Activated T-helper 1 cell treated with anti-CD3 and anti-CD28 coated beads, Interleukin-12 subunit alpha, Interleukin-12 subunit beta, Interleukin-2, Interleukin-4 antibody, amounts not matched to agents 30 ng/mL and 10 ng/mL and 1 ng/mL, durations not matched to agents 14 hours and 24 hours and 36 hours (primary cell): ENCODE data around the gene VPS37B. TPM values are rescaled to one million over a fixed set of nuclear protein-coding genes. Genes with fewer than 3 reads are reported as not detected.

Experiments
- DNase-seq: peaks from one replicate; pipeline ENCODE4 v3.0.0; 2021; ENCODE audit warnings: low spot score
- H3K27ac Mint-ChIP-seq: one replicate; pipeline ENCODE4 v1.8.0; 2021; ENCODE audit warnings: mild to moderate bottlenecking, mixed read lengths
- H3K27me3 Mint-ChIP-seq: one replicate; pipeline ENCODE4 v1.8.0; 2022; ENCODE audit warnings: mild to moderate bottlenecking, moderate library complexity, mixed read lengths; ENCODE audit not compliant: insufficient read depth
- H3K36me3 Mint-ChIP-seq: one replicate; pipeline ENCODE4 v1.8.0; 2021; ENCODE audit warnings: low read depth, mixed read lengths
- H3K4me1 Mint-ChIP-seq: one replicate; pipeline ENCODE4 v1.8.0; 2021; ENCODE audit warnings: low read depth, mixed read lengths
- H3K4me3 Mint-ChIP-seq: one replicate; pipeline ENCODE4 v1.8.0; 2021; ENCODE audit warnings: mild to moderate bottlenecking, moderate library complexity, mixed read lengths
- H3K9me3 Mint-ChIP-seq: one replicate; pipeline ENCODE4 v1.8.0; 2021; ENCODE audit warnings: mixed read lengths
- intact Hi-C: fragments of 100-400 bp; cut with micrococcal nuclease; formaldehyde crosslinking; loops from one replicate; pipeline ENCODE4 v1.15.1; 2024
- total RNA-seq: library from RNA; stranded (reverse); gene quantifications from 2 replicates; pipeline ENCODE4 v1.2.3, GENCODE V29; 2022

The VPS37B gene
- total RNA-seq, 1 donor from 2014 or later = 12.7 TPM

- Mint-ChIP-seq H3K27ac (no peak overlapping the region), H3K36me3 (peaks cover 3% of the 10 kb centered on the region)
These were observed 38.8 kb downstream of the VPS37B start for GRCh38 chr12:122856999-122857671.

GRCh38 chr12:122855928-122856831 lies 39.7 kb downstream of the VPS37B start:
- DNase-seq = no peak
- H3K27me3 Mint-ChIP-seq = no peaks in the 10 kb centered on the region
- H3K27ac Mint-ChIP-seq = no peak overlapping the region
- no peaks in the 10 kb centered on the region for H3K4me1 Mint-ChIP-seq
- intact Hi-C loops = no loop called here
- no peaks in the 10 kb centered on the region for H3K9me3 Mint-ChIP-seq
- peaks cover 3% of the 10 kb centered on the region for H3K36me3 Mint-ChIP-seq
- no peak overlapping the region for H3K4me3 Mint-ChIP-seq

More at GRCh38 chr12:122856999-122857671, 38.8 kb downstream of the VPS37B start:
- Mint-ChIP-seq H3K9me3 (no peaks in the 10 kb centered on the region), H3K4me3 (no peak overlapping the region), H3K27me3 (no peaks in the 10 kb centered on the region), H3K4me1 (no peaks in the 10 kb centered on the region)
- intact Hi-C loops = no loop called here
- DNase-seq = no peak

- no peak overlapping the region for H3K27ac Mint-ChIP-seq
- no peak overlapping the region for H3K4me3 Mint-ChIP-seq
- DNase-seq = no peak
- H3K36me3 Mint-ChIP-seq = peaks cover 3% of the 10 kb centered on the region
- no peaks in the 10 kb centered on the region for H3K9me3 Mint-ChIP-seq
- H3K27me3 Mint-ChIP-seq = no peaks in the 10 kb centered on the region
- H3K4me1 Mint-ChIP-seq = no peaks in the 10 kb centered on the region
- intact Hi-C loops = no loop called here
These were observed 40.7 kb downstream of the VPS37B start for GRCh38 chr12:122855071-122855829.

GRCh38 chr12:122854554-122854953 lies 41.4 kb downstream of the VPS37B start:
- H3K9me3 Mint-ChIP-seq = no peaks in the 10 kb centered on the region
- no peak for DNase-seq
- peaks cover 3% of the 10 kb centered on the region for H3K36me3 Mint-ChIP-seq
- H3K27ac Mint-ChIP-seq = no peak overlapping the region
- H3K4me3 Mint-ChIP-seq = no peak overlapping the region
- H3K4me1 Mint-ChIP-seq = no peaks in the 10 kb centered on the region
- H3K27me3 Mint-ChIP-seq = no peaks in the 10 kb centered on the region
- intact Hi-C loops = no loop called here

- Mint-ChIP-seq H3K9me3 (no peaks in the 10 kb centered on the region), H3K4me3 (no peak overlapping the region), H3K27me3 (no peaks in the 10 kb centered on the region), H3K4me1 (no peaks in the 10 kb centered on the region), H3K27ac (no peak overlapping the region), H3K36me3 (peaks cover 3% of the 10 kb centered on the region)
- DNase-seq = no peak
- intact Hi-C loops = no loop called here
These were observed 42.2 kb downstream of the VPS37B start for GRCh38 chr12:122853582-122854245.

GRCh38 chr12:122852336-122853275 lies 43.3 kb downstream of the VPS37B start:
- intact Hi-C loops = no loop called here
- no peak overlapping the region for H3K27ac Mint-ChIP-seq
- no peak for DNase-seq
- H3K9me3 Mint-ChIP-seq = no peaks in the 10 kb centered on the region
- peaks cover 3% of the 10 kb centered on the region for H3K36me3 Mint-ChIP-seq
- H3K4me3 Mint-ChIP-seq = no peak overlapping the region
- H3K27me3 Mint-ChIP-seq = no peaks in the 10 kb centered on the region
- H3K4me1 Mint-ChIP-seq = no peaks in the 10 kb centered on the region

- Mint-ChIP-seq H3K4me1 (no peaks in the 10 kb centered on the region), H3K9me3 (no peaks in the 10 kb centered on the region), H3K27me3 (no peaks in the 10 kb centered on the region), H3K27ac (no peak overlapping the region), H3K4me3 (no peak overlapping the region), H3K36me3 (no peaks in the 10 kb centered on the region)
- intact Hi-C loops = no loop called here
- no peak for DNase-seq
These were observed 44.1 kb downstream of the VPS37B start for GRCh38 chr12:122851820-122852219.

GRCh38 chr12:122850695-122851350 lies 45.1 kb downstream of the VPS37B start:
- H3K36me3 Mint-ChIP-seq = no peaks in the 10 kb centered on the region
- no peak overlapping the region for H3K4me3 Mint-ChIP-seq
- no peak overlapping the region for H3K27ac Mint-ChIP-seq
- DNase-seq = no peak
- intact Hi-C loops = no loop called here
- no peaks in the 10 kb centered on the region for H3K4me1 Mint-ChIP-seq
- H3K27me3 Mint-ChIP-seq = no peaks in the 10 kb centered on the region
- no peaks in the 10 kb centered on the region for H3K9me3 Mint-ChIP-seq

GRCh38 chr12:122850048-122850445 lies 45.9 kb downstream of the VPS37B start:
- H3K4me3 Mint-ChIP-seq = no peak overlapping the region
- H3K27me3 Mint-ChIP-seq = no peaks in the 10 kb centered on the region
- intact Hi-C loops = no loop called here
- no peak overlapping the region for H3K27ac Mint-ChIP-seq
- H3K4me1 Mint-ChIP-seq = no peaks in the 10 kb centered on the region
- H3K9me3 Mint-ChIP-seq = no peaks in the 10 kb centered on the region
- no peak for DNase-seq
- no peaks in the 10 kb centered on the region for H3K36me3 Mint-ChIP-seq

- H3K4me1 Mint-ChIP-seq = no peaks in the 10 kb centered on the region
- no peak for DNase-seq
- no peak overlapping the region for H3K27ac Mint-ChIP-seq
- H3K4me3 Mint-ChIP-seq = no peak overlapping the region
- no peaks in the 10 kb centered on the region for H3K27me3 Mint-ChIP-seq
- intact Hi-C loops = no loop called here
- no peaks in the 10 kb centered on the region for H3K36me3 Mint-ChIP-seq
- H3K9me3 Mint-ChIP-seq = no peaks in the 10 kb centered on the region
These were observed 46.4 kb downstream of the VPS37B start for GRCh38 chr12:122849352-122850047.
